ENCODE data around the gene MACC1.
"Not testable (repeated sequence)": the region's sequence is repeated elsewhere in the genome, so short reads cannot be mapped to it uniquely, and the experiment has no call there.

The MACC1 gene

DNA sequence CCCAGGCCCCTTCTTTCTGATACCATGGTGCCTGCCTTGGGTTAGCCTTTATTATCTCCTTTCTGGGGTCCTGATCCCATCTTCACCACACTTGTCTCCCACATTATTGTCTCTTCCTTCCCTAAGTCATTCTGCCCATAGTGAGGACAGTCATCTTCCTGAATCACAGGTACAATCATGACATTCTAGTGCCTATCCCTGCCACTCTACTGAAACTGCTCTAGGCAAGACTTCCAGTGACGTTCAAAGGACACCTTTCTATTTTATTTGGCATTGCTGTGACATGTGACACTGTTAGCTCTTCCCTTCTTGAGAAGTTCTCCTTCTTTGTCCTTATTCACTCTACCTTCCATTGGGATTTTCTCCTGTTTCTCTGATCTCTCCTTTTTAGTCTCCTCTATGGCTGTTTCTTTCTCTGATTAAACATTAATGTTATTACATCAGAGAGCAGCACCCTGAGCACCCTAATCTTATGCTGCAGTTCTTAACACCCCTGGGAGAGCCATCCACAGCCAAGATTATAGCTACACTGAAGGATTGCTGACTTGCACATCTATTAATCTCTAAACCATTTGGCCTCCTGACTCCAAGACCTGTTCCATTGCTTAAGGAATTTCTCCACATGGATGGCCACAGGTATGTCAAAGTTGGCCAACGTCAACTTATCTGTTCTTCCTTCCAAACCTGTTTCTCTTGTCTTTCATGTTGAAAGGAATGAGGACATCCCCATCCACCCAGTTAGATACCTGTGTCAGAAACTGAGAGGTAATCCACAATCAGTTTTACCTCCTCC is 10.9 kb downstream of the MACC1 start:
- no peak for DNase-seq

DNA sequence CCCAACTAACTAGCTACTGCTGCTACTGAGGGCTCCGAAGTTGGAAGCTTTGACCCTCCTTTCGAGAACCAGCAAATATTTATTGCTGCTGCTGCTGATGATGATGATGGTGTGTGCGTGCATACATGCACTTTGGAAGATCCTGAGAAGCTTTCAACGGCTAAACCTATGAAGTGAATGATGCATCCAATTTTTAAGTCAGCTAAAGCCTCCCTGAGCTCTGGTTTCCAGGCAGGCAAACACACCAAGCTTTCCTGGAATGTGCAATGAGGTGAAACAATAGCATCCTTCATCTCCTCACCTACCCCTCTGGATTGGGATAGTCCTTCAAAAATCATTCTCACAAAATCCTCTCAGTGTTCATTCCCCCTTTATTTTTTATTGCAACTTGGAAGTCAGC is 13.9 kb downstream of the MACC1 start:
- DNase-seq = no peak

DNA sequence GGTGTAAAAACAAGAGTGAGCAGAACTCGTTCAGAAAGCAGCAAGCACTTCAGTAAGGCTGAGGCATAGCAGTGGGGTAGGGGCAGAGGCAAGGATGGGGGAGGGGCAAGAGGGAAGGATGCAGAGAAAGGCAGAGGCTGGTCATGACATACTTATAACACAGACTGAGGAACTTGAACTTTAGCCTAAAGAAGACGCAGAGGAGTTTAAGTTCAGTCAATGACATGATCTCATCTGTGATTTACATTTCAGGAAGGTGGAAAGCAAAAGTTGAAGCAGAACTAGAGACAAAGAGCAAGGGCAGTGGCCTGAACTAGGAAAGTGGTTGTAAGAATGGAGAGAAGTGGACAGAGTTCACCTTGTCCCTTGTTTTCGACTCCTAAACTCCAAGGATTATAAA is 15.8 kb downstream of the MACC1 start:
- DNase-seq = no peak

DNA sequence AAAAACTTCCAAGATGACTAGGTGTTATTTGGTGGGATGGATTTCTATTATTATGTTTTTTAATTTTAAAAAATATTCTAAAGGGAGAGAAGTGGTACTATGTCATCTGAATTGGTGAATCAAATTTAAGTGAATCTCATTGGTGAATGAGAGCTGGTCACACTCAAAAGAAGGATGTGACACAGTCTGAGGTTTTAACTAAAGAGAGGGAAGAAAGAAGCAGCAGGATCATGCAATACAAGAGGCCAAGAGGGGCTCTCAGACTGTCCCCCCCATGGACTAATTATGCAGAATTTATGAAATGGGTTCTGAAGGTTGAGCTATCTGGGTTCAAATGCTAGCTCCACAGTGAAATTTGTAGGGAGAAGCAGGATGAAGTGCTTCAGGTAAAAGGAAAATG is 16.2 kb downstream of the MACC1 start:
- no peak for DNase-seq

DNA sequence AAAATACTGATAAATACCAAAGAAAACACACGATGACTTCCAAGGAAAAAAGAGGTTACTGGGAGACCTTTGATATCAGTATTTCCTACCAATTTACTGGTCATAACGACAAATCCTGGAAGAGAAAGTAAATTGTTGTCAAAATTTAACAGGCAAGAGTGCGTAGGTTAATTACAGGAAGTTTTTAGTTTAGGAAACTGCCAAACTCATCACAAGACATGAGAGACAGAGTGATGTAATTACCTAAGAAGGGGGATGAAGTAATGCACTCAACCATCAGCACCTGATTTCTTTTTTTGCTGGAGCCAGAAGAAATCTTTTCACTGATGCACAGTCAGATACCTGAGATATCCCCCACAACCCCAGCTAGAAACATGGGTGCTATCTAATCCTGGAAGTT is 16.8 kb downstream of the MACC1 start:
- DNase-seq = no peak

DNA sequence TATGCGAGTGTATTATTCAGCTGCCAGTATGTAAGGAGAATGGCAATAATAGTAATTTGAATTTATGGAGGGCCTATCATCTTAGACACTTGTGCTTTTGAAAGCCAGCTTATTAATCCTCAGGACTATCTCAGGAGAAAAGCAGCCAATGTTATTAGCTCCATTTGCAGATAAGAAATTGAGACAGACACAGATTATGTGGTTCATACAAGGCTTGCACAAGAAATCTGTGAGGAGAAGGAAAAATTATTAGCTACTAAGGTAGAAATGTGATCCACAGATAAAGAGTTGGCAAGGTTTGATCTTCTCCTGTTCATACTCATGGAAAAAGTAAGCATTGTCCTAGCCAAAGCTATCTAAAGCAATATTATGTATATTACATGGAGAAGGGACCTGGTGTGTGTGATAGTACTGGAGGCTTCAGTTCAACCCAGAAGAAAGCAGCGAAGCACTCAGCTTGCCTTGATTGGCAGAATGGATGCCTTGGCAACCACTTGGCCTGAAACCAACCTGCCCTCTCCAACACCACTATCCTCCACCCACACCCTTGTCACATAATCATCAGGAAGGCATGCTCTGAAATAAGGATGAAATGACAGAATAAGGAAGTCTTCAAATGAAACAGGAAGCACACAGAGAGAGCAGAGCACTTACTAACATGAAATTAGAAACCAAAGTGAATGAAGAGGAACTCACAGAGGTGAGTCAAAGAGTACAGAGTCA is 18.0 kb downstream of the MACC1 start:
- DNase-seq = peak; percentile 15

DNA sequence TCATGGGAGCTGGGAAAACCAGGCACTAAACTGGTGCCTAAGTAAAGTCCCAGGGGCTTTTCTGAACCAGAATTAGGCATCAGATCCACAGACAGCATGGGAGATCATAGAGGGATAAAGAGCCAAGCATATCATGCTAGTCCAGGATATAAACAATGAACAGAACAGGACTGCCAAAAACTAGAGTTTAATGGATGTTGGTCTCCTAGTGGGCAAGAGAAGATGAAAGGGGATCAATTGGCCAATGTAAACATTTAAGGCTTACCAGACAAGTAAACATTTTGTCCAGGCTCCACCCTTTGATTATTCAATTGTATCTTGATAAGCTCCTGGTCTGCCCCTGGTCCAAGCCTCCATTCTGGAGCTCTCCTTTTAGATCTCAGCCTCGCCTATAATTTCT is 18.9 kb downstream of the MACC1 start:
- no peak for DNase-seq

DNA sequence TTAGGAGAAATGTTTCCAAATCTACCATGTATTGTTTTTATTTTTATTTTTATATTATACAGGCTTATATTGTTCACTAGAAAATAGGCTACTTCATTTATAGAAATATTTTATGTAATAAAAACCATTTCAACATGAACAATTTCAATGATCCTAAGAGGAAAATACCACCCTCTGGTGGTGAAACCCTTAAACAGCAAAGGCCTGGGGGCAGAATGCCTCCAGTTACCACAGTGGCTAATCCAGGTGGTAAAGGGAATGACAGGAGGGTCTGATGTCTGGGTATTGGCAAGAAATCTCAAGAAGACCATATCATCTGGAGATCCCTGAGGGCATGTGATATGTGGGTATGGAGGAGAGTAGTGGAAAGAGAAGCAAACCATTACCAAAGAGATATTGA is 19.3 kb downstream of the MACC1 start:
- no peak for DNase-seq

DNA sequence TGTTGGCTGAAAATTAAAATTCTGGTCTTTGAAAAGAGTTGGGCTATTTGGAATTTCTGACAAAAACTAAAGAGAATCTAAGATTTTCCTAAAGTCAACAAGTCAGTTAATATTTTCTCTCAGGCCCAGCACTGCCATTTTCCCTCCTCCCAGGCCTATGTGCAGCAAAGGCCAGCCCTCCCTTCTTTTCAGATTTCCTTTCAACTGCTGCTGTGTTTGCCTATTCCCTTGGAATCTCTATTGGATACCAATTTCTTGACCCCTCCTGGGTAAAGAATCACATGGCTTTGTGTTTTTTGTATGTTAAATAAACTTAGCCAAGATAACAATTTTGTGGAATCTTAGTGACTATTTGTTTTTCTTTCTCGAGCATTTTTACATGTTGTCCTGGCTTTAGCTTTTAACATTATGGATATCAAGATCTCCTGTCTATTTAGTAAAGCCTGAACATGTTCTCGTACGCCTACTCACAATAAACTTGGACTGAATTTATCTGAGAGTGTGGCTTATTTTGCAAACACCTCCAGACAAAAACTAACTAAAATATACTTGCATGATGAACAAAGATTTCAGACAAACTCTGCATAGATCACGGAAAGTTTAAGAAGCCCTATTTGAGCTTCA is 19.9 kb downstream of the MACC1 start:
- no peak for DNase-seq

DNA sequence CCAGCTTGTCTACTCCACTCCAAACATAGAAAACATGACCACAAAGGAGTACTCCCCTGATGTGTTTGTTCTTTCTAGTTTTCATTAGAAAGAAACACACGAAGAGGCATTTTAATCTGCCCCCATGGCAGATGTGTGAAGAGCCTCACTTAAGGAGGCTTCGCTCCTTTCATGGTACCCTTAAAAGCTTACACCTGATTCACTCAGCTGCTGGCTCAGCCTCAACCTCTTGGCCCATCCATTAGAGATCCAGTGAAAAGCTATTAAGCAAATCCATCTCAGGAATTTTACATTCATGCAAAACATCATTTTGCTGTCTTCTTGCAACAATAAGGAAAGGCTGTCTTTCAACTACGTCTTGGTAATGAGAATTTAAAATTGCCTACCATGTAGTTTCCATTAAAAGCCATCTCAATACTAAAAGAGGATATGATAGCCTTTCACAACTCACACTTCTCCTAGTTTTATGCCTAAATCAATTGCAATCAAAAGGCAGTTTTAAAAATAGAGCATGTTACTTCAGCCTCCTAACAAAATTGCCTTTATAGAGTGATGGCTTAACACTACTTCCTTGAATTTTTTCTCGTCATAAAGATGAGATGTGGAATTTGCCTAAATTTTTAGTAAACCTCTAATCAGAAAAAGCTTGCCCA is 22.7 kb downstream of the MACC1 start:
- no peak for DNase-seq

DNA sequence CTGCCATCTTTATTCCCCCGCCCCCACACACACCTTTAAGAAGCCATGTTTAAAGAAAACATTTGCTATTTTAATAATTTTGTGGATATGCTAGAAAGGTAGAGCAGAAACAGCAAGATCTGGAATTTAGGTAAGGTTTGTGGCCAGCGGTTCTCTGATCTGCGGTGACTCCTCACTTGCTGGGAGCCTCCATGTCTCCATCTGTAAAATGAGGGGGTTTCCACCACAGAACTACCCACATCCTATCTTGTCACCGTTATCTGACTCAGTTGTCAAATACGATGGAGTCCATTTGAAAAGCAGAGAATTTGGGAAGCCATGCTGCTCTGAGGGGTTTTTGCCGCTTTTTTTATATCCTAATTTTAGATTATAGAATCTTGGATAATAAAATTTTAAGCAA is 23.3 kb downstream of the MACC1 start:
- DNase-seq = no peak

DNA sequence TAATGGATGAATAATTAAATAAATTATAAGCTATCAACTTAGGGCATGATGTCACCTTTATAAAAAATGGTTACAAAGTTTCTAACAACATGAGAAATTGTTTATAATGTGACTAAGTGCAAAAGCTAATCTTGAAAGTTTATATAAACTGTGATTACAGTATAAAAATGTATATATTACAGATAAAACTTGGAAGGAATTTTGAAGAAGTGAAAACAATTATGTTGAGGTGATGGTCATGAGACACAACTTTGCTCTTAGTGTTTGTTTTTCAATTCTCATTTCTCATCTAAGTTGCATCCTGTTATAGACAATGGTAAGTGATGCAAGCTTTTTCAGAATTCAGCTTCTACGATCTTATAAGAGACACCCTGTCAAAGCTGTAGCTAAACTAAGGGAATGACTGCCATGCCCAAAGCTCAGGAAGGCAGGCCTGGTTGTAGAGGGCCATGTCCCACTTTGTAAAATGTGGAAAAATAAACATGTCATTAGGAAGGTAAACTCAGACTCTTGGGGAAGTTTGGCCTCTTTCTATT is 23.9 kb downstream of the MACC1 start:
- no peak for DNase-seq

DNA sequence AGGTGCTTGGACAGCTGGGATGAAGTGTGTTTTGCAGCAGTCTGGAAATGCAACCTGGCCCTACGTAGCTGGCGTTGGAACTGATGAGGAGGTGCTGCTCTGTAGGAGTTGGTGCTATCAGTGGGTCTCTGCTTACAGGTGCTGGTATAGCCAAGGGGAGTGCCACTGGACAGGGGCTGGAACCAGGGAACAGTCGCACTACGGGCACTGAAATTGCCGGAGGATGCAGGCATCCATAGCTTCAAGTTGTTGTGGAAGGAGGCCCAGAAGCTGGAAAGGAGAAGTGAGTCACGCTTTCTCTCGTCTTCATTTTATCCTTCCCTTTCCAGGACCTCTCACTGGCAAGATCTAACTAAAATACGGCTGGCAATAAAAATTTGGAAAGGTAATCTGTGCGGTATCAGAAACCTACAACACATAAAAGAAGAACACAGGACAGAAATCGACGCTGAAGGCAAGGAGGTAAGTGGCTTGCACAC is 25.8 kb downstream of the MACC1 start:
- no peak for DNase-seq

DNA sequence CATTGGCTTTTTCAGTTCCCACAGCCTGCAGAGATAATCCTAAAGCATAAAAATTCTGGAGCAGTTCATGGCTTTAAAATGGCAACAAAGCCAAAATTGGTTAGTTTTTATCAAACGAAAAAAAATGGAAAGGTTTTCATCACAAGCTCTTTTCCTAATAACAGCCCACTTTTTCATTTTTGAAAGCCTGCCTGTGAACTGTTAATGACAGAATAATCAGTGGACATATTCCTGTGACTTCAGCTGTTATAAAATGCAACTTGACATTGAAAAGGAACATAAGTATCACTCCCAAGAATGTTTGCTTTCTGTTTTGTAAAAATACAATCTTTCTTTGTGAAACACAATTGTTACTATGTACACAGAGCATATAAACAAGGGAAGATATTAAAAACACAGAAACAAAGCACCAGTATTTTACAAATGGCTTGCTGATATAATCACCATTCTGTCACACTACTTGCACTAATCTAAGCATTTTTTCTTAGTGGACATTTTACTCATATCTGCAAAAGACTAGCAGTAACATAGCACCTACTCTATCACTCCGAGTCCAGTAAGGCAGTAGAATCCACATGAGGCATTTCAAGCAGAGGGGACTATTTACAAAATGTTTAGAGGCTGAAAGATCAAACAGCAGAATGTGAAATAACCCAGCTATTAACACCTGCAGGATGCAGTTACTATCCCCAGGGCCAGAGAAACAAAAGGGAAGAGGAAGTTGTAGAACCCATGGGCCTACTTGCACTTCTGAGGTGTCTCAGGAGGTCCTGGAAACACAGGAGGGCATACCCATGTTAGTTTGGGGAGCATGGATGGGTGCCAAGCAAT is 26.4 kb downstream of the MACC1 start:
- no peak for DNase-seq

DNA sequence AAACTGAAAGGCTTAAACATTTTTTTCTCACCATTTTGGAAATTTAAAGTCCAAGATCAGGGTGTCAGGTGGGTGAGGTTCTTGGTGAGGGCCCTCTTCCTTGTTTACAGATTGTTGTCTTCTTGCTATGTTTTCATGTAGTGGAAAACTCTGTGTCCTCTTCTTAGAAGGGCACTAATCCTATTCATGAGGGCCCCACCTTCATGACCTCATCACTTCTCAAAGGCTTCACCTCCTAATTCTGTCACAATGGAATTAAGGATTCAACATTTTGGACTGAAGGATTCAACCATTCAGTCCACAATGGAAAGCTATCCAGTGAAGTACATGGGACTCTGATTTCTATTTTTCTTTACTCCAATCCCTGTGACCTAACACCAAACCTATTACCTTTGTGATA is 27.3 kb downstream of the MACC1 start:
- DNase-seq = no peak

DNA sequence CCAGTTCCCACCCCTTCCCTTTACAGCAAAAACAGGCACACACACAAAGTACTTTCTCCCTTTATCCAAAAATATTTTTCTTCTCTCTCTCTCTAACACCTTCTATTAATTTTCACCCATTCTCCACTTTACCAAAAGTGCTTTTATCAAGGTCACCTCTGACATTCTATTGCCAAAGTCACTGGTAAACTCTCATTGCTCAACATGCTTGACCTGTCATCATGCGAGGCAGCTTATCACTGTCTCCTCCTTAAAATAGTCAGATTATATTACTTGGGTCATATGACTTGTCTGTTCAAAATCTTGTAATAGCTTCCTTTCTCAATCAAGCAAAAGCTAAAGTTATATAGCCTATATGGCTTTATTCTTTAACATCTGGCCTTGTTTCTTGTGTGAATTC is 28.6 kb downstream of the MACC1 start:
- no peak for DNase-seq

DNA sequence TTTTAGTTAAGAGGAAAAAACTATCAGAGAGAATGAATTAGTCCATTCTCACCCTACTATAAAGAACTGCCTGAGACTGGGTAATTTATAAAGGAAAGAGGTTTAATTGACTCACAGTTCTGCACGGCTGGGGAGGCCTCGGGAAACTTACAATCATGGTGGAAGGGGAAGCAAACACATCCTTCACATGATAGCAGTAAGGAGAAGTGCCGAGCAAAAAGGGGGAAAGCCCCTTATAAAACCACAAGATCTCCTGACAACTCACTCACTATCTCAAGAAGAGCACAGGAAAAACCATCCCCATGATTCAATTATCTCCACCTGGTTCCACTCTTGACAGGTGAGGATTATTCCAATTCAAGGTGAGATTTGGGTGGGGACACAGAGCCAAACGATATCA is 29.3 kb downstream of the MACC1 start:
- DNase-seq = not testable (repeated sequence)

DNA sequence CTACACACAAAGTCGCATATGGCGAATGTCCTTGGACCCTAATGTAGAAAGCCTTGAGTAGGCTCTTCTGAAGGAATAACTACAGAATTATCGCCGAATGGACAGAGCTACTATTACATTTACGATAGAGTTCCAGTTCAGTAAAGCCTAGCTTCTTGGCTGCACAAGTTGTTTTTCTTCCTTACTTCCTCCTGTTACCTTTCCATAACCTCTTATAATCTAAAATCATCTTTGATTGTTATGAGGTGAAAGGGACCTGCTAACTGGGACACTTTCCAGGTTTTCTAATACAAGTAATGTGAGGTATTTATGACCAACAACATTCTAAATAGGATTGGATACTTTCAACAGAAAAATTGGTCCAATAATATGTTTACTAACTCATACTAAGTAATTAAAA is 31.2 kb downstream of the MACC1 start:
- DNase-seq = no peak

DNA sequence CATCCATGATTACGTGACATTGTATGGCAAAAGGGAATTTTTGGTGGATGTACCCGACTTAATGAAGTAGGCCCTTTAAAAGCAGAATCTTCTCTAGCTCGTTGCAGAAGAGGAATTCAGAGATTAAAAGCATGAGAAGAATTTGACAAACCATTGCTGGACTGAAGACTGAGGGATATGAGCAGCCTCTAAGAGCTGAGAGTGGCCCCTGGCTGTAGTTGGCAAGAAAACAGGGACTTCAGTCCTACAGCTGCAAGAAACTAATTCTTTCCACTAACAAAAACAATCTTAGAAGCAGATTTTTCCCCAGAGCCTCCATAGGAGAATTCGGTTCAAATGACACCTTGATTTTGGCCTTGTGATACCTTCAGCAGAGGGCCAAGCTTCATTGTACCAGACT is 34.1 kb downstream of the MACC1 start:
- no peak for DNase-seq

DNA sequence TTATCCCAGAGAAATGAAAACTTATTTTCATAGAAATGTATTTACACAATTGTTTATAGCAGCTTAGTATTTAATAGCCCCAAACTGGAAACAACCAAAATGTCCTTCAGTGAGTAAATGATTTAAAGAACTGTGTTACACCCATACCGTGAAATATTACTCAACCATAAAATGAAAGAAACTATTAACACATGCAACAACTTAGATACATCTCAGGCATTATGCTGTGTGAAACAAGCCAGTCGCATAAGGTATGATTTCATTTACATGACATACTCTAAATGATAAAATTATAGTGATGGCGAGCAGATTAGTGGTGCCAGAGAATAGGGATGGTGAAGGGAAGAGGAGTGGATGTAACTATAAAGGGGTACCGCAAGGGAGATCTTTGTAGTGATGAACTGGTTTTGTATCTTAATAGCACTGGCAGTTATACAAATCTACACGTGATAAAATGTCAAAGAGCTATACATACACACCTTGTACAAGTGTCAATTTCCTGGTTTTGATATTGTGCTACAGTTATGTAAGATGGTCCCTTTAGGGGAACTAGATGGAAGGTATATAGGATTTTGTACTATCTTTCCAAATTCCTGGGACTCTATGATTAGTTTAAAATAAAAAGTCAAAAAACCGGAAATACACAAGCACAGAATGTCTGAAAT is 40.5 kb downstream of the MACC1 start:
- DNase-seq = no peak

DNA sequence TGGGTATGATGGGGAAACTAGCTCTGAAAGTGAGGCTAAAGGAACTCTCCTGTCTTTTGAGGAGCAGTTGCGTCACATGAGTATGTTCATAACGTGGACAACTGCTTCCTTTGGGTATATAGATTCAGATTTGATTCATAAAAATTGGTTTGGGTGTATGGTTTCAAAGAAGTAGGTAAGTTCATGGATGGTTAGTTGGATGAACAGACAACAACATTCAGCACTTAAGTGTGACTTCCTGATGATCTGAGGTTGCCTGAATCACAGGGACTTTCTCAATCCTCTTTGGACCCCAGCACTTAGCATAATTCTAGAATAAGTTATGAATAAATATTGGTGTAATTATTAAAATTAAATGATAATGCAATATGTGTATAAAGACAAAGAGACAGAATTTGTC is 43.4 kb downstream of the MACC1 start:
- DNase-seq = no peak

Measured in CD4-positive, alpha-beta T cell treated with Interleukin-12 subunit alpha and Interleukin-12 subunit beta, for 1 hour (primary cell).